GM19452 (cell line): ENCODE results near the gene RICTOR.

Experiments used
- ATAC-seq: cut with Tn5 transposase; IDR thresholded peaks from one replicate; pipeline ENCODE4 v1.9.1; 2021; ENCODE audit not compliant: unreplicated experiment

Gene RICTOR

DNA sequence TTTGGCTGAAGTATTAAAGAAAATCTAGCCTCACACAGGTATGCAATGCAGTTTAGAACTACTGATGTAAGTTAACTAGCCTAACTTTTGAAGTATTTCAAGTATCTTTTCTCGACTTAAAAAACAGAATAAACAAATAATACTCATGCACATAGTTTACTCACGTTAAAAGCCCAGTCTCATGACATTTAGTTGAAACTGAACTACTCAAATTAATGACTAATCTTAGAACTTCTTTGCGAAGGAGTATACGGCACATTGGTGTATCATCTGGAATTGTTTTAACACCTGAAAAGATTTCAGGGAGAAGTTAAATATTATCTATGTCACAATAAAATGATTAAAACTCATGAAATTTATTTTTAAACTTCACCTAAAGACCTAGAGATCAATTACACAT lies 129.9 kb downstream of the RICTOR start:
- ATAC-seq, result no peak

DNA sequence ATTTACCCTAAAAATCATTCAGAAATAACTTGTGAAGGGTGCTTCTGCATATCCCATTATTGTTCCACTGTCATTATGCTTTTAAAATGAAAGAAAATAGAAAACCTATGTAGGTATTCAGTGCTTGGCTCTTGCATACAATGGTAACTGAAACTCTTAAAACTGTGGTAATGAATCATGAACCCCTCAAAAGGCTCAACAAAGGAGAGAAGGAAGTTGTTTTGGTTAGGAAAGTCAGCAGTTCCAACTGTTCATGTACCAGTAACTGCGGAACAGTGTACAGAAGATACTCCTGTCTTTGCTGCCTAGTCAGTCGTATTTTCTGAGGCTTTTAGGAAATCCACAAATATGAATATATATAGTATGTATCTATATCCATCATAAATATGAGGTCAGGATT lies 132.3 kb downstream of the RICTOR start:
- no peak for ATAC-seq

DNA sequence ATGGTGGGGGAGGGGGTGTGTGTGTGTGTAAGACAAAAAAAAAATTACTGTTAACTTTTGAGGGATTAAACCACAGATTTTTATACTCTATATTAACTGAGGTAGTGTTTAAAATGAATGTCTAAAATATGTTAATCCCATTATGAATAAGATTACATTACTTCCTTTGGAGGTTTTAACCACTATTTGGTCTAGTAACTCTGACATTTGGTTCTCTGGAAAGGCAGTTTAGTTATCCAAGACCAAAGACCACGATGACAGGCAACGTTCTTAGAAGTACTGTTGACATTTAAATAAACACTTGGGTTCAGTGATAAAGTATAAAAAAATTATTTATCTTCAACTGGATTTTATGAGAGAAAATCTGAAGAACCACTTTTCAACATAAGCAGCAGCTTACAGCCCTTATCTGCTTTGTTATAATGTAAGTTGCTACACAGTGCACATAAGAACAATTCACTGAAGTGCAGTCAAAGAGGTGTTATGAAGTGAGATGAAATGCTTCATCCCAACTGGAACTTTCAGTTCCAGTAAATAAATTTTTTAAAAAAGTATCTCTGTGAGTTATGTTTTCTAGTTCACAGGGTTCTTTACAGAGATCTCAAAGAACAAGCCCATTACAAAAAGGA lies 133.9 kb downstream of the RICTOR start:
- no peak for ATAC-seq

DNA sequence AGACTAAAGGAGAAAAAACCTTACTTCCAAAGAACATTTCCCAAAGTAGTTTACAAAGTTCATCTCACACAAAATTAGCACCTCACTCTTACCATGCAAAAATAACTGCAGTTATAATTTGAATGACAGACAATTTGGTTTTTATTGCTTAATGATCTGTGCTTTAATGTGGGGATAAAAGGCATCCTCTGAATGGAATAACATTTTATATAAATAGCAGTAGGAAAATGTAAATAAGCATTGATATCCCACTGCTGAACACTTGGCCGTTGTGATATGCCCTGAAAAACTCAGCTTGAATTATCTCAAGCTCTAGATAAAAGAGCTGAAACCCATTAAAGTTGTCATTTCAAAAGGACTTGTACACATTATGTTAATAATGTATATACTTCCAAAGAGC lies 135.2 kb downstream of the RICTOR start:
- ATAC-seq, result no peak

DNA sequence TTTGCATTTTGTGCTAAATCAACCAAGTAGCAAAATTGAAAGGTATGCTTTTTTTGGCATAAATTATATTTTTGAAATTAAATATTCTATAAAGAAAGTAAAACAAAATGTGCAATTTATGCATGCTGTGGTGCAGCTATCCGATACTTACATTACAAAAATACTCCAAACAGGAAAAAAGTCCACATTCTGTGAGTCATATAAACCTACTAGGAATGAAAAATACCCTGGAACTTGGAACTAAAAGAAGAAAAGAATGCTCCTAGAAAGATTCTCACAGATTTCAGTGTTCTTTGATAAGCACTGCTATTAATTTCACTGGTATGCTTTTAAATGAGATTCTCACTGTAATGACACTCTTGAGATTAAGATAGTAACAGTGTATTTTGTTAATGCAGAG lies 135.8 kb downstream of the RICTOR start:
- no peak for ATAC-seq

DNA sequence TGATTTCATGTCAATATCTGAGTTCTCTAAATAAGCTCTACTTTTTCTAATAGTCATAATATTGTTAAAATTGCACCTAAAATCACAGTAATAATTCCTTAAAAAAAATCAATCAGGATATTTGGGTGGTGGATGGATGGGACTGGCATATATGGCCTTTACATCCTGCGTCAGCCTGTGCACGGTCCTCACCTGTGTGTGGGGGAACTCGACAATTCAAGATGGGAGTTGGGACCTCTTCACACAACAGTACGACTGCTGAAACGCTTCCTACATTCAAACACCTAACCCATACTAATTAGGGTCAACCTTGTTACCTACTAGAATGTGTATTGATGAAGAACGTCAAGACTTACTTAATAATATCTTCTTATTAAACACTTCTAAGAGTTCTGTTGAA lies 137.9 kb downstream of the RICTOR start:
- ATAC-seq, result no peak

DNA sequence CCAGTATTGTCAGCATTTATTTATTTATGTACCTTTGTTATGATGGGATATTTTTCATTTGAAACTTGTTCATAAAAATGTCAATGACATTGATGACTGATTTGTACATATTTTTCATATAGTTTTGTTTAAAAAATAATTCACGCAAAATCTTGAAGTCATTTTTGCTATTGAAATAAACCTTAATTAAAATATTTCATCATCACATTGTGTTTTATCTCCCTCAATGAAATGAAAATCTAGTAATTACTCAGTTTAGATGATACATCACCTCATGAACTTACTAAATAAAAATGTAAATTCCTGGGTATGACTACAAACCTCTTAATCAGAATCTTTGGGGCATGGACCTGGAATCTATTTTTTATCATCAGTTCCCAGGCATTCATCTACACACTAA lies 138.8 kb downstream of the RICTOR start:
- ATAC-seq, result no peak

DNA sequence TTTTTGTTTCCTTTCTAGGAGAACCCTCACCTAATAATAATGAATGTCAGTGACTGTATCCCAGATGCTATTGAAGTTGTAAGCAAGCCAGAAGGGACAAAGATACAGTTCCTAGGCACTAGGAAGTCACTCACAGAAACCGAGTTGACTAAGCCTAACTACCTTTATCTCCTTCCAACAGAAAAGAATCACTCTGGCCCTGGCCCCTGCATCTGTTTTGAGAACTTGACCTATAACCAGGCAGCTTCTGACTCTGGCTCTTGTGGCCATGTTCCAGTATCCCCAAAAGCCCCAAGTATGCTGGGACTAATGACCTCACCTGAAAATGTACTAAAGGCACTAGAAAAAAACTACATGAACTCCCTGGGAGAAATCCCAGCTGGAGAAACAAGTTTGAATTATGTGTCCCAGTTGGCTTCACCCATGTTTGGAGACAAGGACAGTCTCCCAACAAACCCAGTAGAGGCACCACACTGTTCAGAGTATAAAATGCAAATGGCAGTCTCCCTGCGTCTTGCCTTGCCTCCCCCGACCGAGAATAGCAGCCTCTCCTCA lies 141.3 kb downstream of the RICTOR start:
- no peak for ATAC-seq

DNA sequence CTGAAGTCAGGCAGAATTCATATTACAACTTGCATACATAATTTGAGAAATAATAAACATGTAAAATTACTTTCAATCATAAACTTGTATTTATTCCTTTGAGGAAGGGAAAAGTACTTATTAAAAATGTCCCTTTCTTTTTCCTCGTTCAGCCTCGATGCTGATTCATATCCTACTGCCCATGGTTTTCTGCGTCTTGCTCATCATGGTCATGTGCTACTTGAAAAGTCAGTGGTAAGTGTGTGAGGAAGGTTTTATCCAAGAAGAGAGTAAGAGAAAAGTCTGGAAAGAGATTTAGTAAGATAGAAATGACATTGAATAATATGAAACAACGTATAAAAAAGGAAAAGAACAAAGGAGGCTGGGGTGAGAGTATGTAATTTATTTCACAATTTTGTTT lies 142.5 kb downstream of the RICTOR start:
- ATAC-seq, result no peak

DNA sequence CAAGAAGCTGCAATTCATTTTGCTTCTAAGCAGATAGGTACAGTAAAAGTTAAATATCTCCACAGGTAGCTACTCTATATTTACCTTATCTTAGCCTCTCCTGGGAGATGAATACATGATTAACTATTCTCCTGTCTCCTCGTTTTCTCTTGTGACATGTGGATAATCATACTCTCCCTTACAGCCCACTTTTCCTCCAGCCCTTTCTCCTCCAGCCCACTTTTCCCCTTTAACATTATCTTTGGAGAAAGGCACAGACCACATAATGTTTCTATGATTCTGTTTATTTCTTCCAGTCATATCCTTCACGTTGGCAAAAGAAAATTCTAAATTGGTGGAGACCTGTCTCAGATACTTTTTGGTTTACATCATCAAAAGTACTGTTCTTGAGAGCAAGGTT lies 144.4 kb downstream of the RICTOR start:
- ATAC-seq, result no peak

DNA sequence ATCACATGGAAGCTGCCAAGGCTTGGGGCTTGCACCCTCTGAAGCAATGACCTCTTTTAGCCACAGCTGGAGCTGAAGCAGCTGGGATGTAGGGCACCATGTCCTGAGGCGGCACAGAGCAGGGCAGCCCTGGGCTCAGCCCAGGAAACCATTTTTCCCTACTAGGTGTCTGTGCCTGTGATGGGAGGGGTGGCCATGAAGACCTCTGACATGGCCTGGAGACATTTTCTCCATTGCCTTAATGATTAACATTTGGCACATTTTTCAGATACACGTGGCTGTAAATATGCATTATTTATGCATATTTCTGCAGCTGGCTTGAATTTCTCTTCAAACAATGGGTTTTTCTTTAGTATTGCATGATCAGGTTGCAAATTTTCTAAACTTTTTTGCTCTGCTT lies 146.7 kb downstream of the RICTOR start:
- ATAC-seq, result no peak

DNA sequence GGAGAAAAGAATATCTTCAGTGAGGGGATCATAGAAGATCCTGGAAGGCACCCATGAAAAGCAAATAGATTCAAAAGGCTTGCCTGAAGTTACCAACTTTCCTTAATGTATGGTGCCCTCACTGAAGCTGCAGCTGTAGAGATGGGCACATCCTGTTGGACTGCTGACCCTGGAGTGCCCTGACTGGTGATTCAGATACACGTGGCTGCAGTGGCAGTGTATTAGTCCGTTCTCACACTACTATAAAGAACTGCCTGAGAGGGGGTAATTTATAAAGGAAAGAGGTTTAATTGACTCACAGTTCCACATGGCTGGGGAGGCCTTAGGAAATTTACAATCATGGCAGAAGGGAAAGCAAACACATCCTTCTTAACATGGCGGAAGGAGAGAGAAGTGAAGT lies 148.1 kb downstream of the RICTOR start:
- no peak for ATAC-seq

DNA sequence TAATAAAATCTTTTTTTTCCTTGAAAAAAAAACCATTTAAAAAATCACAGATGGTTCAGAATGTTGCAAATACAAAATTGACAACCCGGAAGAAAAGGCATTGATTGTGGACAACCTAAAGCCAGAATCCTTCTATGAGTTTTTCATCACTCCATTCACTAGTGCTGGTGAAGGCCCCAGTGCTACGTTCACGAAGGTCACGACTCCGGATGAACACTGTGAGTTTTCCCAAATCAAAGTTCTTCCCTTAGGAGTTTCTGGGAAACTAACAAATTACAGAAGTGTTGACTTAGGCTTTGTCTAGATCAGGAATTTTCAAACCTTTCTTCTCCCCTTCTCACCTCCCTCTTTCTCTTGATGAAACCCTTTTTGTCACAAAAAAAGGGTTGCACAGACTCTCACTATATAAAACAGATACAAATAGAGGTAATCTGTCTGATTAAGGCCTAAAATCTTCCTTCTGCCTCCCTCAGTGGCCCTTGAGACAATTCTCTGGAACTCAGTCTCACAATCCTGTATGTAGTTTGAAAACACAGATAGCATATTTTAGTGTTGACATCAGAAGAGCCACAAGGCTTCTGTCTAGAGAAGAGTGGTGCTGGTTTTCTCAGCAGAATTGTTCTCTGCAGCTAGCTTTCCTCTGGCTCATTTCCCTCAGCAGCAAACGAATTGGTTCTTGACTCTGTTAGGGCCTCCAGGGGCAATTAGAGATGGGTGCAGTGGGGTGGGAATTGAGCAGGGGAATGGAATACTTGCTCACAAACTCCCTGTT lies 148.9 kb downstream of the RICTOR start:
- ATAC-seq, result no peak

DNA sequence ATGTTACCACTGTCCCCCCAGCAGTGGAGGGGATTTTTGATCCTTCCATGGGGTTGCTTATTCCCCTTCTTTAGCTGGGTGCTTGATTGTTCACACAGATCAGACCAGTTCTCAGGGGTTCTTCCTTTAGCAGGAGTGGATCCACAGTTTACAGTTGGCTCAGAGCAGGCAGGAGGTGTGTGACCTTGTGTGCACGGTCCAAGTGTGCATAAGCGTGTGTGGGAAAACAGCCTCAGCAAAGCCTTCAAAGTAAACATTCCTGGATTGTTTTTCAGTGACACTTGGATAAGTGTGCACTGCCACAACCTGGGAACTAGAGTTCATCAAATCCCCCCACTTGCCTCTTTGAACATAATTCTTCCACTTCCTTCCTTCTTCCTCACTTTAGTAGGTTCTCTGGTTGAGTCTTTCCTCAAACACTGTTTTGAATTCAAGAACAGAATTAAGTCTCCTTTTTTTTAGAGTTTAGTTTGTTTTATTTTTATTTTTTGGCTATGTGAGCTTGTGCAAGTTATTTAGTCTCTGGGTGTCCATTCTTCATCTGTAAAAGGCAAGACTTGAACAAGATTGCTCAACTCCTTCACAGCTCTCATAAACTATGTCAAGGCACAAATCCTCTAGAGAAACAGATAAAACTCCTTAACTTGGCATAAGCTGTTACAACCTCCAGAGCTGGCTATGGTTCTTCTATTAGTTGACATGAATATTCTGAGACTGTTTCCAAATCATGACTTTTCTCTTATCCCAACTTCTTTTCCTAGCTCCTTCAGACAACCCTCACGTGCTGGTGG lies 150.3 kb downstream of the RICTOR start:
- no peak for ATAC-seq

DNA sequence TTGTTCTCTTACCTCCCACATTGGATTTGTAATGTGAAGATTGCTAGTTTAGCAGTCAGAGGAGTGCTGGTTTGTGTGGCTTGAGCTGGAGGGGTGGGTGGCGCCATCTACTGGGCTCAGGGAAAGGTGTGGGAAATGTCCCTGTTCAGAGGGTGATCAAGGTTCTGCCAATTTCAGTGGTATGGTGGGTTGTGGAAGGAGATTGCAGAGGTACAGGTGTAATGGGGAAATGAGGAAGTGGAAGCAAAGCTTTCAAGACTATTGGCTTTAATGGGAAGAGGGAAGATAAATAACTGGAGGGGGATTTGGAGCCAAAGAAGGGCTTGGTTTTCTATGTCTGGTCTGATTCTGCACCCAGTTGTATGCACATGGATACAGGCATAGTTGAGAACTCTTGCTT lies 152.0 kb downstream of the RICTOR start:
- peak; percentile 80 for ATAC-seq

DNA sequence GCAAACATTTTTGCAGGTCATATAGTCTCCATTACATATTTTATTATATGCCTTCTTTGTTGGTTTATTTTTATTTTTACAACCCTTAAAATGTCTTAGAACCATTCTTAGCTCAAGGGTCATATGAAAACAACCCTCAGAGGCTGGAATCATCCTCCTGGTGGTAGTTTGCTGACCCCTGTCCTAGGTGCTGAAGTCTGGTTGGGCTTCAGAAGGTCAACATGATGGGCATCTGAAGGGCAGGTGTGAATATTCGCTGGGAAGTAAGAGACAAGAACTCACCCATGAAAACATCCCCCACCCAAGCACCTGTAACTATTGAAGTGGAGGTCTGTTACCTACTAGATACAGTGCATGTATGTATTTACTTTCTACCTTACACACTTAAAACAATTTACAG lies 153.0 kb downstream of the RICTOR start:
- no peak for ATAC-seq

DNA sequence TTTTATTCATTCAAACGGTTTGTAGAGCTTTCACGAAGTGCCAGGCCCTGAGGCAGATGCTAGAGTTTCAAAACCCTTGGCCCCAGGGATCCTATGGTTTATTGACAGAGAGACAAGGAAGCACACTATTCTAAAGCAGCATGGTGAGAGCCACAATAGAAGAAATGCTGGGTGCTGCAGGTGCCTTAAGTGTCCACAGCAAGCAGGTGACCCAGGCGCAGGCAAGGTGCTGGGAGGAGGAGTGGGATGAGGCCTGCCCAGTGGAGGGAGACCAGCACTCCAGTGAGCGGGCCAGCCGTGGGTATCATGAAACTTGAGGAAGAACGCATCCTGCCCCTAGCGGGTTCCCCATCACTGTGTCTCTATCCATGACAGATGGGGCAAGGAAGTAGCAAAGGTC lies 157.4 kb downstream of the RICTOR start:
- no peak for ATAC-seq

DNA sequence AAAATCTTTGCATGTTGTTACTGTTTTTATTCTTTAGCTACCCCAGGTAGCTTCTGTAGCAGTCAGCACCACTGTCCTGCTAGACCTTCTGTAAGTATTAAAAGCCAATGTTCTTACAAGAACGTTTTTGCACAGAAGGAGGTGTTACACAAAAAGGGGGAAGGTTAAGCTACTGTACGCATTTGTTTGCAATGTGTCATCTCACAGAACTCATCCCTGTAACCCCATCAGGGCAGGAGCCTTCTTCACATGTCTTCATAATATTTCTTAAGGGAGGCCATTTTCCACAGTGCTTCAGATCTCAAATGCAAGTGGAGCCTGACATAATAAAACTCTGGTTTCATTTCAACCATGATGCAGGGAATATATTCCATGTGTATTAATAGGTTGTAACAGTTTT lies 160.5 kb downstream of the RICTOR start:
- ATAC-seq, result no peak

DNA sequence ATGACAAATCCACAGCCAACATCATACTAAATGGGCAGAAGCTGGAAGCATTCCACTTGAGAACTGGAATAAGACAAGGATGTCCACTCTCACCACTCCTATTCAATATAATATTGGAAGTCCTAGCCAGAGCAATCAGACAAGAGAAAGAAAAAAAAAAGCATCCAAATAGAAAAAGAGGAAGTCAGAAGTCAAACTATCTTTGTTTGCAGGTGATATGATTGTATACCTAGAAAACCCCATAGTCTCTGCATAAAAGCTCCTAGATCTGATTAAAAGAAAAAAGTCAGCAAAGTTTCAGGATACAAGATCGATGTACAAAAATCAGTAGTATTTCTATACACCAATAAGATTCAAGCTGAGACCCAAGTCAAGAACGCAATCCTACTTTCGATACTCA lies 162.3 kb downstream of the RICTOR start:
- ATAC-seq, result no peak

DNA sequence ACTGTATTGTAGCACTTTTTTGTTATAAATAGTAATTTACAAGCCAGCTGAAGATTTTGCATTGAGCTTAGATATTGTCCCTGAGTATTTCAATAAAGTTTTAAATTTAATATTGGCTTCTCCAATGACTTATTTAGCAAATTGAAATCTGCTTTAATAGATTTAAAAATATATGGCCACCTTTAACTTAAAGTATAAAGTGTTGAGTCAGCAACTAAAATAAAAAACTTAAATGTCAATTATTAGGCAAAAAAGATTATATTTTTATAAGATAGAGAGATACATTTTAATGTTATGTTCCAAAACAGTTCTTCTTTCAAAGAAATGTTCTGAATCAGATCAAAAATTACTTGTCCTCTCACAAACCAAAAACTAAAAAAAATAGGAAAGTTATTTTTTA lies 167.7 kb downstream of the RICTOR start:
- ATAC-seq, result no peak

DNA sequence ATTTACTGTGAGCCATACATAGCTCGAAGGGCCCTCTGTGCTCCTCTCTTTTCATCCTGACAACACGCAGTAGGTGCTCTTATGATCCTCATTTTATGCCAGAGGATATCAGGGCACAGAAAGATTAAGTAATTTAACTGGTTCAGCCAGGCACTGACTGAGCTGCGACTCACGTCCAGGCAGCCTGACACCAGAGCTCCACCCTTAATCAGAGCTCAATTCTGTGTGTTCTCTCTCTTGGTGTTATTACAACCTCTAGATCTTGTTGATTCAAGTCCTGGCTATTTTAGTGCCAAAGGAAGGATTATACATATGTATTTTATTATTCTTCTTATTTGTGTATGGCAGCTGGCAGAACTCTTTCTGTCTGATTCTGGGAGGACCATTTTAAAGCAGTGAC lies 168.7 kb downstream of the RICTOR start:
- no peak for ATAC-seq

DNA sequence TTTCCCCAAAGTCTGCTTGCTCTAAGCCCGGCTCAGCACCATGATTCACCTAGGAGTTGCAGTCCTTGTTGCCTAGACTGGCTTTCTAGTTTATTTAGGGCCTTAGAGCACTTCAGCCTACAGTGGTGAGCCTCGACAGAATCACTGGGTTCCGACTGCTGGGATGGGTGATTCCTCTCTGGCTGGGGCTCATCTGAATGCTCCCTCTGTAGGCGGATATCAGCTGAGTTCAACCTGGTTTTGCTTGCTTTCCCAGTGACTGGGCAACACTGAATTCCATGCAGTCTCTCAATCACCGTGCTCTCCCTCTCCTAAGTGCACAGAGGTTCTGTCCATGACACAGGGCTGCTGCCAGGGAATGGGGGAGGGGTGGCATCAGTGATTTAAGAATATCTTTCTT lies 174.3 kb downstream of the RICTOR start:
- no peak for ATAC-seq
